GM10847 (cell line): ENCODE results near the gene SHROOM4.

ENCODE experiments used
- POLR2A ChIP-seq: IDR thresholded peaks from 2 replicates; pipeline ENCODE4 v1.6.1; 2011; ENCODE audit not compliant: insufficient read length; ENCODE audit errors: extremely low read depth

SHROOM4 gene, protein sequence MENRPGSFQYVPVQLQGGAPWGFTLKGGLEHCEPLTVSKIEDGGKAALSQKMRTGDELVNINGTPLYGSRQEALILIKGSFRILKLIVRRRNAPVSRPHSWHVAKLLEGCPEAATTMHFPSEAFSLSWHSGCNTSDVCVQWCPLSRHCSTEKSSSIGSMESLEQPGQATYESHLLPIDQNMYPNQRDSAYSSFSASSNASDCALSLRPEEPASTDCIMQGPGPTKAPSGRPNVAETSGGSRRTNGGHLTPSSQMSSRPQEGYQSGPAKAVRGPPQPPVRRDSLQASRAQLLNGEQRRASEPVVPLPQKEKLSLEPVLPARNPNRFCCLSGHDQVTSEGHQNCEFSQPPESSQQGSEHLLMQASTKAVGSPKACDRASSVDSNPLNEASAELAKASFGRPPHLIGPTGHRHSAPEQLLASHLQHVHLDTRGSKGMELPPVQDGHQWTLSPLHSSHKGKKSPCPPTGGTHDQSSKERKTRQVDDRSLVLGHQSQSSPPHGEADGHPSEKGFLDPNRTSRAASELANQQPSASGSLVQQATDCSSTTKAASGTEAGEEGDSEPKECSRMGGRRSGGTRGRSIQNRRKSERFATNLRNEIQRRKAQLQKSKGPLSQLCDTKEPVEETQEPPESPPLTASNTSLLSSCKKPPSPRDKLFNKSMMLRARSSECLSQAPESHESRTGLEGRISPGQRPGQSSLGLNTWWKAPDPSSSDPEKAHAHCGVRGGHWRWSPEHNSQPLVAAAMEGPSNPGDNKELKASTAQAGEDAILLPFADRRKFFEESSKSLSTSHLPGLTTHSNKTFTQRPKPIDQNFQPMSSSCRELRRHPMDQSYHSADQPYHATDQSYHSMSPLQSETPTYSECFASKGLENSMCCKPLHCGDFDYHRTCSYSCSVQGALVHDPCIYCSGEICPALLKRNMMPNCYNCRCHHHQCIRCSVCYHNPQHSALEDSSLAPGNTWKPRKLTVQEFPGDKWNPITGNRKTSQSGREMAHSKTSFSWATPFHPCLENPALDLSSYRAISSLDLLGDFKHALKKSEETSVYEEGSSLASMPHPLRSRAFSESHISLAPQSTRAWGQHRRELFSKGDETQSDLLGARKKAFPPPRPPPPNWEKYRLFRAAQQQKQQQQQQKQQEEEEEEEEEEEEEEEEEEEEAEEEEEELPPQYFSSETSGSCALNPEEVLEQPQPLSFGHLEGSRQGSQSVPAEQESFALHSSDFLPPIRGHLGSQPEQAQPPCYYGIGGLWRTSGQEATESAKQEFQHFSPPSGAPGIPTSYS (N-terminal part only)

DNA sequence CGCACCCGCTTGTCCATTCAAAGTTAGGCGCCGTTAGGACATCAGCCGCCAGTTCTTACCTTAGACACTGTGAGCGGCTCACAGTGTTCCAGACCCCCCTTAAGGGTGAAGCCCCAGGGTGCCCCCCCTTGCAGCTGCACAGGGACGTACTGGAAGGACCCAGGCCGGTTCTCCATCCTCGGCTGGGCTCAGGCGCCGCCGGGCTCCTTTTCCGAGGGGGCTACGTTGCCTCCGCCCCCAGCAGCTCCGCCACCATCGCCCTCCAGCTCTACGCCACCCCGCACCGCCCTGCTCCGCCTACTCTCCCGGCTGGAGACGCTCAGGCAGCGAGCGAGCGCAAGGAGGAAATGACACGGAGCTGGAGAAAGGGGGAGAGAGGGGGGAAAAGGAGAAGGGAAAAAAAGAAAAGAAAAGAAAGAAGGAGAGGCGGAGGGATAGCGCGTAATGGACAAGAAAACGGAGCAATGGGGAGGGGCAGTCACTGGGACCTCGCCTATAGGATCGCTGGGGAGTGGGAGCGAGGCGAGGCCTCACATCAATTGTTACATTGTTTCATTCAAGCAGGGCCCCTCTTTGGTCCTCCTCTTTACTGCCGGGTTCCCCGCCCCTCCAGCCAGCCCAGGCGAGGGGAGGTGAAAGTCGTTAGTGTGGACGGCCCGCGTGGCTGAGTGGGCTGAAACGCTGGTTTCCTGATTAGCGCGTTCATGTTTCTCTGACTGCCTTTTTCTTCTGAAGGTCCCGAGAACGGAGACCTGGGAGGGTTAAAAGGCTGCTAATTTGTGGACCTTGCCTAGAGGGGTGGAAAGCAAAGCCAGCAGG lies at the start of gene SHROOM4:
Gene SHROOM4, minus strand, starts transcription at position 352 of the 819 bp plus-strand sequence. Its CDS starts 176 bp downstream, at position 176.
- TF ChIP-seq POLR2A: no peak

DNA sequence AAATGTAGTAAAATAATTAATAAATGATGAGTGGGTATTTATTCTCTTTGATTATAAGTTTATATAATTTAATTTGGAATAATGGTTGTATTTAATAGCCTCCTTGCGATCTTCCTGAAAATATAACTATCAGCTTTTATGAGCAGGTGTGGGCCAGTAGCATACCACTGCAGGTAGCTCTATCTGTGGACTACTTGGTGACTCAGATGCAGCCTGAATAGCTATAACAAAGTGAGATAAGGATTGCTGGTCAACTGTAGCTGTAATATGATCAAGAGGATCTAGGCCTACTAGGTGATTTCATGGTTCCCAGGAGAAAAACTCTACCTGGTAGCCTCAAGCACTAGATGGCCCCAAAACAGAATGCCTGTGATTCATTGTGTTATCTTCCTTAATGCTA lies 49.5 kb upstream of the SHROOM4 start:
- TF ChIP-seq POLR2A: no peak

DNA sequence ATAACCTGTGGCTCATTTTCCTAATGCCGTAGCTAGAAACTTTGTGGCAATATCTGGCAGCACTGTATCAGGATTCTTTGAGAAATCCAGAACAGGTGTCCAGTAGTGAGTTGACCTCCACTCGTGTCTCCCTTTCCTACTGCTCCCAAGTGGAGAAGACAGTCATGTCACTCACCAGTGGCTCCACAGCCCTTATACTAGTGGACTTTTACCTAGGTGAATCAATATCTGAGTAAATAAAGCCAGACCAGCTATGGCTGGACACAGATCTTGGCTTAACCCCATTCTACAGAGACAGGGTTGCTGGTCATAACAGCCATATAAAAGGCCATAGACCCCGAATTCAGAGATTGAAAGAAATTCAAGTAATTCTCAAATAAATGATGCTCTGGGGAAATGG lies 46.5 kb upstream of the SHROOM4 start:
- TF ChIP-seq POLR2A: no peak

DNA sequence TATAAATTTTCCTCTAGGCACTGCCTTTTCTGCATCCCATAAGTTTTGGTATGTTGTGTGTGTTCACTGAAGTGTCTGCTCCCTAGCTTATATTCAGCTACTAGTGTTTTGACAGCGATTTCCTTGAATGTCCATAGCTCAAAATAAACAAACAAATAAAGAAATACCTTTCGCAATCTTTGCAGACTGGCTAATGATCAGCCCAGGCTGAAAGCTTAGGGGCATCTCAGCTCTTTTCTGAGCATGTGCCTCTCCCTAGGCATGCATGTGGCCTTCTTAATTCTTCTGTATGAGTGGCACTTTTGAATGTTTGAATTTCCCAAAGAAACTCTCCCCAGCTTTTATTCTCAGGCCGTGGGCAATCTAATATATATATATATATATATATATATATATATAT lies 44.6 kb upstream of the SHROOM4 start:
- TF ChIP-seq POLR2A: no peak

DNA sequence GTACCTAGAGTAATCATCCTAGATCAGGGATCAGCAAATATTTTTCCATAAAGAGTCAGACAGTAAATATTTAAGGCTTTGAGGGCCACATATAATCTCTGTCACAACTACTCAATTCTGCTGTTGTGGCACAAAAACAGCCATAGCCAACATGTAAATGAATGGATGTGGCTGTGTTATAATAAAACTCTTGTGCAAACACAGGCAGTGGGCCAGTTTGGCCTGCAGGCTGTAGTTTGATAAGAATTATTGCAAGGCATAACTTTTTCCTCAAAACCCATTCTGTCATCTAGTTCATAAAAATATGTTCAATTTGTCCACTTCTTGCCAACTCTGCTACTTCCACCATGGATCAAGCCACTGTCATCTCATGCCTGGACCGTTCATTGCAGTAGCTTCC lies 39.4 kb upstream of the SHROOM4 start:
- no peak for TF ChIP-seq POLR2A

DNA sequence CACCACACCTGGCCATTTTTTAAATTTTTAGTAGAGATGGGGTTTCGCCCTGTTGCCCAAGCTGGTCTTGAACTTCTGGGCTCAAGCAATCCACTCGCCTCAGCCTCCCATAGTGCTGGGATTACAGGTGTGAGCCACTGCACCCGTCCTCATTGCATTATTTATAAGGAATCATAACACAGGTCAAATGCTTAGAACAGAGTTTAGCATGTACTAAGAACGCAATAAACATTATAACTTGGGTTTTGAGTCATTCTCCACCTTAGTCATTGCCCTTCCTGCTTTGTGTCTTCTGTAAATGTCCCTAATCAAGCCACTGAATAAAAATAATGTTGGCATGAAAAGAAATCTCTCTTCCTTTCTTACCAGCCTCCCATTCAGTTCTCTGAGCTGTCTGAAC lies 38.5 kb upstream of the SHROOM4 start:
- TF ChIP-seq POLR2A: no peak

DNA sequence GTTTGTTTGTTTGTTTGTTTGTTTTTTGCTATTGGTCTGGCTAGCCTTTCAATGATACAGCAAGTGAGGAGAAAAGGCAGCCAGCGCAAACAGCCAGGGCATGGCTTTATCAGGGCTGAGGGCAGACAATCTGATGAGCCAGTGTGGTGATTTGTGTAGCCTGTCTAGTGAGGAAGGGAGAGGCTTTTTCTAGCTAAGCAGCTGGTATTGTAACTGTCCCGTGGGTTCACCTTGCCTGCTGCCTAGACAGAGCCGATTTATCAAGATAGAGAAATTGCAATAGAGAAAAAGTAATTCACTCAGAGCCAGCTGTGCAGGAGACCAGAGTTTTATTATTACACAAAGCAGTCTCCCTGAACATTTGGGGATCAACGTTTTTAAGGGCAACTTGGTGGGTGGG lies 28.2 kb upstream of the SHROOM4 start:
- no peak for TF ChIP-seq POLR2A

DNA sequence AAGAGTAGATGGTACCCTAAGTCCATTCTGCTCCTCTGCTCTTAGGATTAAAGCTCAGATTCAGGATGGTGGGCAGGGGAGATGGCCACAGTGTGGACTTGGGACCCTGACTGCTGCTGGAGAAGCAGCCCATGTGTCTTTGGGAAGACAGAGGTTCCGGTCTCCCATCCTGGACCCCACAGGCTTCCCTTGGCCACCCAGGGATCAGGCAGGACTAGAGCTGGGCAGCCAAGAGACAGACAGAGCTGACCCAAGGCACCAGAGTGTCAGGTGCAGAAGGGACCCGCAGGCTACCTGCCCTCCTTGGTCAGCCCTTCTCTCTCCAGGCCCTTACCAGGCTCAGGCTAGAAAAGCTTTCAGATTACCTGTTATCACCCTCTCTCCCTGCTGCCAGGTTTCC lies 25.7 kb upstream of the SHROOM4 start:
- no peak for TF ChIP-seq POLR2A

DNA sequence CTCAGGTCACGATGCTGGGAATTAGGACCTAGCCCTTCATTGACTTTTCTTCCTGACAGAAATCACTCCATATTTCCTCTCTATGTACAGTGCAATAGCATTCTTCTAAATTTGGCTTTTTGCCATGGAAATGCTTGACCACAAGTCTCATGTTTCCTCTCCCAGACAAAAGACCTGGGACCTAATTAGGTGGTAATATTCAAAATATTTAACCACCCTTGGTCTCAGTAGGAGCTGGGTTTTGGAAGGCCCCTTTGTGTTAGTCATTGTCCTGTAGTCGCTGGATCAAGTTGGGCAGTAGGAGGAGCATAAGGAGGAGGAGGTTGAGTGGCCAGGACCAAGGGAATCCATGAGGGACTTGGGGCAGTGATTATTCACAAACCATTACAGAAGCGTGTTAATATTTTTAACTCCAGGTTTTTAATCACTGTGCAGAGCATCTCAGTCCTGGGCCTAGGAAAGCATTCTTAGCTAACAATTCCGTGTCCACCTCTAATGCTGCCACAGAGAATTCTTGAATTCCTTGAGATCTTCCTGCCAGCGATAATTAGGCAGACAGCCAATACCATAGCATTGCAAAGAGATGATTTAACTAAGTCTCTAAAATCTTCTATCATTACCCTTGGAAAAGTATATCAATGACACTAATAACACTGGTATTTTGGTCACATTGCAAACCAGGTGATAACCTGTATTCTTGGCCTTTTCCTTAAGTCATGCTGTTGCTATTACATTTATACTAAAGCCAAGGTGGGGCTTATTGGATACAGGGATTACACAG lies 25.0 kb upstream of the SHROOM4 start:
- TF ChIP-seq POLR2A: no peak

DNA sequence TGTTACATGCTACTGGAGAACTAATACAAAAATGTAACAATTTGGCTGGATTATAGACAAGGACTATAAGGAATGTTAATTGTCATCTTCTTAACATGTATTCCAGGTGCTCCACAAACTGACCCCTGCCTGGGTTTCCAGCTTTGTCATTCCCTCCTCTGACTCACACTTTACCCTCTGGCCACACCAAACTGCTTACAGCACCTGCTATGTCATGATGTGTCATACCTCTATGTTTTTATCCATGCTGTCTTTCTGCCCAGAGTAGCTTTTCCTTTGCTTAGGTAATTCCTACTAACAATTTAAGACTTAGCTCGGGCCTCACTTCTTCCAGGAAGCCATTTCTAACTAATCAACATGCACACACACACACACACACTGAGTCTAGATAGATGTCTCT lies 14.0 kb upstream of the SHROOM4 start:
- no peak for TF ChIP-seq POLR2A

DNA sequence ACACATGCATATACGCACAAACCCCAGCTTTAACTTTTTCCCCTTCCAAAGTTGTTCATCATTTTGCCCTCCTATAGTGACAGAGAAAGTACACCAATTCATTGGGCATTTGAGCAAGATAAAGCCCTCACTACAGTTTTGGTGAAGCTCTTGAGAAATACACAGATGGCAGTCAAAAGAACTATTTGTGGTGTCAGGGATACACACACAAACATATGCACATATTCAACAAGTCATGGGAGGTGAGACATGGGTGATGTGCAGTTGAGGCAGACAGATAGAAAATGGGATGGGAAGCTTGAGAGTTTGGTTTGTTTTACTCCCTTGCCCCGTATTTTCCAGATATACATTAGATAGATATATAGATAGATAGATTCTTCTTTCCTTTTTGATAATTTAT lies 11.8 kb upstream of the SHROOM4 start:
- no peak for TF ChIP-seq POLR2A

DNA sequence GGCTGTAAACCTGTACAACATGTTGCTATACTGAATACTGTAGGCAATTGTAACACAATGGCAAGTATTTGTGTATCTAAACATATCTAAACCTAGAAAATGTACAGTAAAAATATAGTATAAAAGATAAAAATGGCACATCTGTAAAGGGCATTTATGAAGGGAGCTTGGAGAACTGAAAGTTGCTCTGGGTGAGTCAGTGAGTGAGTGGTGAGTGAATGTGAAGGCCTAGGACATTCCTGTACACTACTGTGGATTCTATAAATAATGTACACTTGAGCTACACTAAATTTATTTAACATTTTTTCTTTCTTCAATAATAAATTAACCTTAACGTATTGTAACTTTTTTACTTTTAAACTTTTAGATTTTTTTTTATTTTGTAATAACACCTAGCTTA lies 5.0 kb upstream of the SHROOM4 start:
- no peak for TF ChIP-seq POLR2A

DNA sequence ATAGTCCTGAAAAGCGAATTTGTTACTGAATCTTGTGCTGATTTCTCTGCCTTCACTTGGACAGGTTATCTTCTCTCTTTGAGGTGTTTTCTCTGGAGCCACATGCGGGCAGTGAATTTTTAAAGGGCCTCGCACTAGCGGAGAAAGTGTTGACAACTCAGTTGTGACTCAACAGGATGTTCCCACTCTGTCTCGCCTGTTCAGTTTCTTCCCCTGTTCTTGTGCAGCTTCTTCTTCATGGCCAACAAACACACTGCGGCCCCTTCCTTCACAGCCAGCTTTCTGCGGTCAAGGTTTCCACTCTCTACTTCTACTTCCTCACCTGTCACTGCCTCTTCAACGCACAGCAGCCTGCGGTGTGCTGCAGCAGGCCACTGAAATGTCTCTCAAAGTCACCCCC lies 1.1 kb upstream of the SHROOM4 start:
- no peak for TF ChIP-seq POLR2A

DNA sequence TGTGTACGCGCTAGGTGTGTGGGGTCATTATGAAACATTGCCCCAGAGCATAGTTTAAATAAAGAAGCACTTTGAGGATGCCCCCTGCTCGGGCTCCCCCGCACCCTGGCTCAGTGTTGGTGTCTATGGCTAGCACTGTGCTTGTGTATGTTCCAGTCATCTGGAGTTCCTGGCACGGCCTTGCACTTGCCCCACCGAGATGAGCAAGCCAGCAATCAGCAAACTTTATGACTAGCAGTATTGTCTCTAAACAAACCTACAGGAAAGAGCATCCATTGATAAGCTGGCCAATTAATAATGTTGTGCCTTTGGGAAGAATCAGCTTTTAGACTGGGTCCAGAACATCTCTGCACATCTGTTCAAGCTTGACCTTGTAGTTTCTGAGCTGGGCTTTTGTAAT lies 707 bp upstream of the SHROOM4 start:
- no peak for TF ChIP-seq POLR2A
